NCI-H69 (cell line): Measurements from ENCODE around the gene NEIL1.

Experiments used
- DNase-seq: peaks from one replicate; lab custom pipeline; 2025; lab: John Stamatoyannopoulos, UW

NEIL1 gene

DNA sequence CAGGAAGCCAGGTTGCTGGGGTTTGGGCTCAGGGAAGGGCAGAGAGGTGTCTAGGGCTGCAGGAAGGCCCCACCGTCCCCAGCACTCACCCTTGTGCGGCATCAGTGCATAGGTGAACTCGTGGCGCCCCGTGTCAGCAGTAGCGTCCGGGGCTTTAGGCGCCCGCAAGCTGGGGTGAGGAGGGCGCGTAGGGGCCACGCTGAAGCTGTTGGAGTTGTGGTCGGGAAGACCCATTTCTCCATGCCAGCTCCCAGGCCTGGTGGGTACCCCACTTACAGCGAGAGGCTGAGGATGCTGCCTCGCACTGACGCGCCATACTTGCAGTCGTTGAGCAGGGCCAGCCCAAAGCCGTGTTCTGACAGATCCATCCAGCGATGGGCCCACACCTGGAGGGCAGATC, 9.7 kb downstream of the NEIL1 start:
- no peak for DNase-seq

DNA sequence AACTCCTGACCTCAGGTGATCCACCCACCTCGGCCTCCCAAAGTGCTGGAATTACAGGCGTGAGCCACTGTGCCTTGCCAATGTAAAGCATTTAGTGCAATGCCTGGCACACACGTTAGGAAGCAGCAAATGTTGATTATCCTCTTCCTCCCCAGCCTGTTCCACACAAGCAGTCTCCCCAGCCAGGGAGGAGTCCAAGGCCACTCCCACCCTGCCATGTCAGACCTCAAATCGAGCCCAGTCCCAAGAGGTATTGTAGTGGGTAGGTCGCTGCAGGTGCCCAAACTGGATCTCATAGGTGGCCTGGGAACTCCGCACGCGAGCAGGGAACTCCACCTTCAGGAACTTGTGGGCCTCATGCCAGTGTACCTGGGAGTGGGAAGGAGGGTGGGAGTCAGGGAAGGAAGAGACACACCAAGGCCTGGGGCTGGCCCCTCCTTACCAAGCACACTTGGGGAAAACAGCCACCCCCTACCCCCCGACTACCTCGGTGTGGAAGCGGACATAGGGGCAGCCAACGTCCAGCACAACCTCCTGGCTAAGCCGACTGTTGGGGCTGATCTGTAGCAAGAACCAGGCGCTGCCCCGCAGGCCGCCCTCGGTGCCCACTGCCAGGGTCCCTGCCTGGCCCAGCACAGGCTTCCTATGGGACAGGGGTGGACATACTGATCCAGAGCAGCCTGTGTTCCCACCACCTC, 11.3 kb downstream of the NEIL1 start:
- DNase-seq = no peak

DNA sequence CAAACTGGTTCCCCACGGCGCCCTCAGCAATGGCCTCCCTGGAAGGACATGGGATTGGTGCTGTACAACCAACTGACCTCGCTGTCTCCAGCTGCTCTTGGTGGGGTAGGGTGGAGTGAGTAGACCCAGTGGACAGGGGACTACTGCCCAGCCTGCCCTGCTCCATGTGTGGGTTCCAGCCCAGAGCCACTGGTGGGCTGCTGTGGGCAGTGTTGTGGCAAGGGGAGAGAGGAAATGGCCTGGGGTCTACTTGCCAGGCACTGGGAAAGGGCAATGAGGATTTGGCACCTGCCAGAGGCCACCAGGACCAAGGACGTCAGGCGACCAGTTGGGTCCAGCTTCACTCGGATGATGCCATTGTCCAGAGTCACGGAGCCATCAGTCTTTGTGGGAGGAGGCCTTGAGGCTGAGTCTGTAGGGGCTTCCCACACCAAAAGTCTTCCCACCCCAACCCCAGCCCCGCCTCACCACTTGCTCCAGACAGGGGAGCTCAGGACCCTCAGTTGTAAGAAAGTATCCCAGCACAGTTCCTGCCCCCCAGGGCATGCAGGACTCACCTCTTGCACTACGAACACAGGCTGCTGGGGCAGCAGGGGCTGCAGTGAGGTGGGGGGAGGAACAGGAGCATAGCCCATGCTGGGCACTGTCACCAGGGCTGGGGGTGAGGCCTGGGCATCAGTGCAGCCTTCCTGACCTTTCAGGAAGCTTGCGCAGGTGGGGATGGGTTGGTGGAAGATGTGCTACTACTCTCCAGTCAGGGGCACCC, 12.1 kb downstream of the NEIL1 start:
- no peak for DNase-seq

DNA sequence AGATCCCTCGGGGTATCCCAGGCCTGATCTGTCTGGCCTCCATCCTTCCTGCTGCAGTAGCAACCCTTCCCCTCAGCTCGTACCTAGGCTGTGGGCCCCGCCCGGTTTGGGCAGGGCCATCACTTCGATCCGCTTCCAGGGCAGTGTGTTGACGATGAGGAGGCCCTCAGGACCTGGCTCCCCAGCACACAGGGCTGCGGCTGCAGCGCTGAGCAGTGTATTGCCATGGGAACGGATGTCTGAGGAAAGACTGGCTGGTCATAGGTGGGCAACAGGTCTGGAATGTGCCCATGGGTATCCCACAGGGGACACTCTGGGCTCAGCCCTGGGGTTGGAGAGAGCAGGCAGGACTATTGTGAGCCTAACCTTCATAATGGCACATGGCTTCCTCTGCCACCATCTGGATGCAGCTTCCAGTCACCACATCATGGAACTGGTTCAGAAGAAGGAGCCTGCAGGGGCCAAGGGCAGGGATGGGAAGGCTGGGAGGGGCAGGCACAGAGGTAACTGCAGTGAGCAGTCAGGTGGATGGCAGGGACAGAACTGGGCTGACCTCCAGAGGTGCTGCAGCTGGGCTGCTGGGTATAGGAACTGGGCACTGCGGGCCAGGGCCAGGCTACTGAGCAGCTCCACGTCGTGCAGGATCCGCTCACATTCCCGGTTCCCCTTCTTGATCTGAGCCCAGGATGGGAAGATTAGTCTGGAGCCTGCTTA, 12.9 kb downstream of the NEIL1 start:
- DNase-seq = no peak

DNA sequence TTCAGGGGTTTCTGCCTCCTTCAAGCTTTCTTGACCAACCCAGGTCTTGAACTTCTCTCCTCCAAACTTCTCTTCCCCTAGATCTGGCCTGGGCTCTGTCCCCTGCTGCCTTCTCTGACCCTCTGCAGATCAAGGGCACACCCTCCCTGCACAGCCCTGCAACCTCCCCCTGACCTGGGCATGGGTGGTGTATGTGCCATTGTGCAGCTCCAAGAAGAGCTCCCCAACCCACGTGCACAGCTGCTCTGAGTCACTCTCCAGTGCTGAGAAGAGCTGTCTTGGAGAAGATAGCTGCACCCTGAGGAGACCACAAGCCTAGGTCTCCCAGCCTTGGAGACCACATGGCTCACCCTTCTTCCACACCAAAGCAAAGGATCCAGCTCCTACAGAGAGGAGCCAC, 13.6 kb downstream of the NEIL1 start:
- DNase-seq = no peak

DNA sequence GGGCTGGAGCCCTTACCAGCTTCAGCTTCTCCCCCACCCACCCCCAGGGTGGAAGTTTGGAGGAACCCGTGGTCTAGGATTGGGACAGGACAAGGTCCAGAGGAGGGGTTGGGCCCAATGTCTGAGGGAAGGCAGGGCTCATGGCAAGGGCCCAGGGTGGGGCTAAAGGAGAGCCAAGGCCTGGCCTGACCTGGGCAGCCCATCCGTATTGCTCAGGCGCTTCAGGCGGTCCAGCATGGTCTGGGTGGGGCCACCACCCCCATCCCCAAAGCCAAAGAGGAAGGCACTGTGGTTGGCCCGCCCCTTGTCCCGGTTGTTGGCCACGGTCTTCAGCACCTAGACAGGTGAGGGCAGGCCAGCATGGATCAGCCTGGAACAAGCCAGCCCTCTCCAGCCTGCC, 14.0 kb downstream of the NEIL1 start:
- no peak for DNase-seq

DNA sequence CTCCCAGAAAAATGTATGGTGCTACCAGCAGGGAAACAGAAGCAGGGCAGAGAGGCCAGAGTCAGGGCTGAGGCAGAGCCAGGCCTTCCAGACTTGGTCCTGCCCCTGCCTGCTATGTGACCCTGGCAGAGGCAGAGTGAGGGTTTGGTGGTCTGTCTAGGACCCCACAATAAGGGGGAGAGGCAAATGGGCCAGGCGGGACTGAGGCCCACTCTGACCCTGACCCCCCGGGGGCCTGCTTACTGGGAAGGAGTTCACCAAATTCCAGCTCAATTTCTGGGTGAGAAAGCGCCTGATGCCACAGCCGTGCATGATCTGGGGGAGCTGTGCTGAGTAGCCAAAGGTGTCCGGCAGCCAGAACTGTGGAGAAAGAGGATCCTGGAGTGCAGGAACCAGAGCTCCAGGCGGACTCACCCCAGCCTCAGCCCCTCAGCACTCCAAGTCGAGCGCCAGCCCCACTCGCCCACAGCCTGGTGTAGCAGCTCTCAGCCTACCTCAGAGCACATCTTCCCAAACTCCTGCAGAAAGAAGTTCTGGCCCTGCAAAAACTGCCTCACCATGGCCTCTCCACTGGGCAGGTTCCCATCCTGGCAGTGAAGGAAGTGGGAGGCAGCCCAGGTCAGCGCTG, 14.6 kb downstream of the NEIL1 start:
- no peak for DNase-seq

DNA sequence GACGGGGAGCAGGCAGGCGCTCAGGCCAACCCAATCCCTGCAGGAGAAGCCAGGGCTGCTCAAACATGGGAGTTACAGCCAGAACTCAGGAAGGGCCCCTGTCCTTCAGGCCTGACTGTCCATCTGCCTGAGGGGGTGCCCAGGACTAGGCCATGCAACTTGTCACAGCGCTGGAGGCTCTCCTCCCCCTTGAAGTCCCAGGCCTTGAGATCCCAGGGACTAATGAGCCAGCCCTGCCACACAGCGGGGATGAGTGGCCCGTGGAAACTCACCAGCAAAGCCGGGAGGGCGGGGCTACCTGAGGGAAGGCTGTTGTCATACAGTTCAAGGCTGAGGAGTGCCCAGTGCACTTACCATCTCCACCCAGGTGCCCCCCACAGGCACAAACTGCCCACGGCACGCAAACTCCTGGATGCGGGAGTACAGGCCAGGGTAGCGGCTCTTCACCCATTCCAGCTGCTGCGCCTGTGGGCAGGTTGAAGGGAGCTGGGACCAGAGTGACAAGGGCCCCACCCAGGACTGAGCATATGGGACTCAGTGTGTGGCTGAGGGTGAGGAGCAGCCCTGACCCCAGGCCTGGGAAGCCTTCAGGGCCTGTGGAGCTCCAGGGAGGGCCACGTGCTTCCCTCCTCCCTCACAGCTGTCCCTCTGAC, 15.3 kb downstream of the NEIL1 start:
- no peak for DNase-seq

DNA sequence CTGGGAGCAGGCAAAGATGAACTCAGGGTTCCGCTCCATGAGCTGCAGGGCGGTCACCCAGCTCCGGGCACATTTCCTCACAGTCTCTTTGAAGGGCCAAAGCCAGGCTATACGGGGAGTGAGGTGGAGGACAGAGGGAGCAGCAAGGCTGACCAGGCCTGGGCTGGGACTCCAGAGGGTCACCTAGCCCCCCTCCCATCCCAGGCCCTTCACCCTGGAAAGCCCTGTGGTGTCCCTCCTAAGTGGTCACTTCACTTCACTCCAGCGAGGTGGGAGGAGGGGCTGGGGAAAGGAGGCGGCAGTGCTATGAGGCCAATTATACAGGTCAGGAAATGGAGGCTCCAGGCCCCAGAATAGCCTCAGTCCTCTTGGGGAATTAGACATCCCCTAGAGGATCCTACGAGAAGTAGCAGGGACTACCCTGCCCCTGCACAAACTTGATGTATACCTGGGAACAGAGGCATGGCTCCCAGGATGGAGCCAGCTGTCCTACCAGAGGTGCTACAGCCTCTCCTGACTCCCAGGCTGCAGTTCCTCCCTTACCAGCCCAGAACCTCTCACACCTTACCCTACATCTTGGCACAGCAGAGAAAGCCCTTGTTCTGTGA, 15.9 kb downstream of the NEIL1 start:
- no peak for DNase-seq

DNA sequence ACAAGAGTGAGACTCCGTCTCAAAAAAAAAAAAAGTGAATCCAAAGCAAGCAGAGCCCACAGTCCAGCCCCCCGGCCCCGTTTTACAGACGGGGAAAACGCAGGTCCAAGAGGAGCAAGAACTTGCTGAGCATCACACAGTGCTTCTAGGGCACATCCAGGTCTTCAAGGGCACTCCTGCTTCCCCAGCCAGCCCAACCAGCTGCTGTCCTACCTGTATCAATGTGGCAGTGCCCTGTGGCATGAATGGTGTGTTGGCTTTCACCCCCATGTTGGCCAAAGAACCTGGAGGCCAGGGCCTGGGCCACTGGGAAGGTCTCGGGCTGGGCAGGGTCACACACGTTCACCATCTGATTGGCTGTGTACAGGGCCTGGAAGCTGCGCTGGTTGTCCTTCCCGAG, 16.9 kb downstream of the NEIL1 start:
- no peak for DNase-seq

DNA sequence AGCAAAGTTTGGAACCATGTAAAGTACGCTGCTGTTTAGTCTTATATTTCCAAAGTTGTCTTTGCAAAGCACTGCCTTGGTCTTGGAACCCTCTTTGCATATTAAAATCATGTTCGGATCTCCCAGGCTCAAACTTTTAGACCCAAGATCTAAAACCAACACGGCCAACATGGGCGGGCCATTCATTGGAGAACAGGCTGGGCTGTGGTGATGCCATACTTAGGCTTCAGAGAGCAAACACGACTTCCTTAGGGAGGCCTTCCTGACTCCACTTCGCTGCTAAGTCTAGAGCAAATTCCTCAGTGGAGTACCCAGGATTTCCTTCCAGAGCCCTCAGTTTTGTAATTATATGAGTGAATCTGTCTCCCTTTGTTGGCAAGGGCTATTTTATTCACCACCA, 18.0 kb downstream of the NEIL1 start:
- DNase-seq = no peak

DNA sequence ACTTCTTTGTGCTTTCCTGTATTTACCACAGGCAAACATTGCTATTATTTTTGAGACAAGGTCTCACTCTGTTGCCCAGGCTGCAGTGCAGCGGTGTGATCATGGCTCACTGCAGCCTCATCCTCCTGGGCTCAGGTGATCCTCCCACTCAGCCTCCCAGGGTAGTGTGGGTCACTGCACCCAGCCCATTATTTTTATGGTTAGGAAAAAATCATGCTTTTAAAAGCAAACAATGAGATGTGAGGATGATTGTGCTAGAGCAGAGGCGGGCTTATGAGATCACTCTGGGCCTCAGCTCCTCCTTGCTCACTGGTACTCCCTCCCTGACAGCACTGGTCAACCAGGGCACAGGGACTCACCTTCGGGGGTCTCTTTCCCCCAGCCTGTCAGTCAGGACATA, 19.3 kb downstream of the NEIL1 start:
- DNase-seq = no peak

DNA sequence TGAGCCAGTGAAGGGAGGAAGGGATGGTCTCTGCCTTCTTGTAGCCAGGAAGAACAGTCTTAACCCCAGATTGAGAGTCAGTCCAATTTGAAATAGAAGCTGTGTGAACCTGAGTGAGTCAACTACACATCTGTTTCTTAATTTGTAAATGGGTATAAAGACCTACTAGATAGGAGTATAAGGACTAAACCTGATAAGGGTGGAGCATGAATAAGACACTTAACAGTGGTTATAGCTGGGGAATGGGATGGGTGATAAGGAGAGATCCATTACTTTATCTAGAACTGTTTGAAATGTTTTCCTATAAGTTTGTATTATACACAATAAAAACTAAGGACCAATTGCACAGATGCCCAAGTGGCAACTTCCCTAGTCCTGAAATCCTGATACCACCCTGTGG, 20.2 kb downstream of the NEIL1 start:
- no peak for DNase-seq

DNA sequence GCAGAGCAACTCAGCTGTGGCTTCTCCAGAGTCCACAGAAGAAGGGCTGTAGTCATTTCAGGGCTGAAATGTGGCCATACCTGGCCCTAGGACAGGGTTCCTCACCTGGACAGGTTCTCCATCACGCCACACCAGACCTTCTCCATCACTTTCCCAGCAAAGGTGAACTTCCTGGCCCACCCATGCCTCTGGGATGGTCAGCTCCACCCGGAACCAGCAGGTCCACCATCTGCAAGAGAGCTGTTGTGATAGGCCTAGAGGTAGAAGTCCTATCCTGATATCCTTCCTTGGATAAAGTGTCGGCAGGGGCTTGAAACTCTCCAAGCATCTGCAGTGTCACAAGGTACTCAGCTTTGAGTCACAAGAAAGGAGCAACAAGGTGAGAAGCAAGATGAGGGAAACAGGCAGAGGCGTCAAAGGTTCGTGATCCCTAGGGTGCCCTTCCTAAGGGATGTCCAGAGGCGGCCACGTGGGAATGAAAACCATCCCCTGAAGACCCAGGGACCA, 20.6 kb downstream of the NEIL1 start:
- DNase-seq = no peak

DNA sequence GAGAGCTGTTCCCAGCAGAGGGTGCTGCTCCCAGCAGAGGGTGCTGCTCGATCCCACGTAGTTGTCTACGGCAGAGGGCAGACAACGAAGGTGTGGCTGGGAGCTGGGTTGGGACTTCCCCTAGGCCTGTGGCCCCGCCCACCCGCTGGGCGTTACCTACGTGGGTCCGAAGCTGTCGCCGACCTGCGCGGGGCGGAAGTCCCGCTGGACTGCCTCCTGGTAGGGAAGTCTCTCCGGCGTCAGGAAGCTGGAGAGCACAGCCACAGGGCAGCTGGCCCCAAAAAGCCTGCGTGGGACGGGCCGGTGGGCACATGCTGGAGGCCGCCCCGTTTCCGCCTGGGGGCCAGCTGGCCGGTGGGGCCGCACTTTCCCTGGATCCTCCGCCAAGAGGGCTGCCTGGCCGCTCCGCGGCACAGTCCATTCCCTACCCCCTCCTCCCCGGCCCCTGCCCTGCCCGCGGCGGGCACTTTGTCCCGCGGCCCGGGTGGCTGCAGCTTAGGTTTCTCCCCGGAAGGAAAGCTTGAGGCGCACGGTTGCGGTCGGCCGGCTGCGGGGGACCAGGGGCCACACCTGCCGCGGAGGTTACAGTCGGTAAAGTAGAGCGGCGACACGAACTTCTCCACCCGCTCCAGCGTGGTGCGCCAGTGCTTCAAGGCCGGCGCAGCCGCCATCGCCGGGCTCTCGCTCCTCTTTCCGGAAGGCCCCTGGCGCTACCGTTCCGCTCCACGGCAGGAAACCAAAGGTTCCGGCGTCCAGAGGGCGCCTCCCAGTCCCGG, 21.3 kb downstream of the NEIL1 start, which contains the start of gene MAN2C1:
MAN2C1 (minus strand) TSS at position 695 of the 776 bp plus-strand sequence; CDS start at position 671, 24 bp downstream.
- peak; percentile 96 for DNase-seq

DNA sequence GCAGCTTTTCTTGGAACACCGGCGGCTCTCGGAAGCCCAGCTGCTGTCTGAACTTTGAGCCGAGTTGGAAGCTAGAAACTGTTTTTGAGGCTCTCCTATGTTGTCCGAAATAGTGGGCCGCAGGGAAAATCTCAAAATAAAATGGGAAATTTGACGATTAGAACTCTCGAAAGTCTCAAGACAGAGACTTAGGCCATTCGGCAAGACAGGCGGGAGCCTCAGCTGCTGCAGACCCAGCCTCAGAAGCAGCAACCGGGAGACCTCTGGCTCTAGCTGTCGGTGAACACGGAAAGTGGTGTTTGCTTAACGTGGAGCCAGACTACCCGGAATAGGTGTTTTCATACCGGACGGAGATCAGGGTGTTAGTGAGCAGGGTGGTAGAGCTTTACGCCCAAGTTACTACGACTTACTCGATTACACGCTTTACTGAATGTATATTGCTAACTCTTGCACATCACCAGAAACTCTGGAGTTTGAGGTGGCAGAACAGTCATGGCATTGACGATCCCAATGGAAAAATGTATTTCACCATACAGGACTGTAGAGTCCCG, 21.9 kb downstream of the NEIL1 start:
- no peak for DNase-seq

DNA sequence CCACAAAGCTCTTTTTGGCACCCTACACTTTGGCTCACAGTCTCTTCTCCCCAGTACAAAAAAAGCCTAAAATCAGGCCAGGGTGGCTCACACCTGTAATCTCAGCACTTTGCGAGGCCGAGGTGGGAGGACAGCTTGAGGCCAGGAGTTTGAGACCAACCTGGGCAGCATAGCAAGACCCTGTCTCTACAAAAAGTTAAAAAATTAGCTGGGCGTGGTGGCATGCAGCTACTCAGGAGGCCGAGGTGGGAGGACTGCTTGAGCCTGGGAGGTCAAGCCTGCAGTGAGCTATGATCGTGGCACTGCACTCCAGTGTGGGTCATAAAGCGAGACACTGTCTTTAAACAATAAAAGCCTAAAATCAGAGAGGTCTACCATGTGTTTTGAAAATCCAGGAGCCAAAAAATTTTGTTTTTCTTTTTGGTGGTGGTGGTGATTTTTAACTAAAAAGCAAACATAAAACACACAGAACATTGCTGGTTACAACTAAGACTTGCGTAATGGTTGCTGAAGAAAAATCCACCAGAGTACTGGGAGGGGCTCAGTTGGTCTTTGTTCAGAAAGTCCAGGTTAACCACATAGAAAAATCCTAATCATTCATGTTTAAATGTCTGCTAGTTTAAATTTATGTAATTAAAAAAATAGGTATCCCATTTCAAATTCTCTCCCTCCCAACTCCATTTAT, 23.2 kb downstream of the NEIL1 start:
- DNase-seq = no peak

DNA sequence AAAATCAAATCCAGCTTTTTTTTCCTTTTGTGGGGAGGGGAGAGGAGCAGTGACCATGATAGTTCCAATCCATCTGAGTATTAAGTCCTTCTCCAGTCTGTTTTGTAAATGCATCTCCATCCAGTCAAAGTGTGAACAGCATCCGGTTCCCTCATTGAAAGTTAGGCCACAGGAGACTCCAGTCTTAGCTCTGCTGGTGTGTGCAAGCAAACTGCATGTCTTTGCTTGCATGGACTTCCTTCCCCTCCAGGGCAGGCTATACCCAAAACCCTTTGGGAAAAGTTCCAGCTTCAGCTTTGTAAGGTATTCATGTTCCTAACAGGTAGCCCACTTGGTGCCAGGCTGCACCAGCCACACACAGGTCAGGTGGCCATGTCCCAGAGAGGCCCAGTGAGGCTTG, 24.6 kb downstream of the NEIL1 start:
- no peak for DNase-seq

DNA sequence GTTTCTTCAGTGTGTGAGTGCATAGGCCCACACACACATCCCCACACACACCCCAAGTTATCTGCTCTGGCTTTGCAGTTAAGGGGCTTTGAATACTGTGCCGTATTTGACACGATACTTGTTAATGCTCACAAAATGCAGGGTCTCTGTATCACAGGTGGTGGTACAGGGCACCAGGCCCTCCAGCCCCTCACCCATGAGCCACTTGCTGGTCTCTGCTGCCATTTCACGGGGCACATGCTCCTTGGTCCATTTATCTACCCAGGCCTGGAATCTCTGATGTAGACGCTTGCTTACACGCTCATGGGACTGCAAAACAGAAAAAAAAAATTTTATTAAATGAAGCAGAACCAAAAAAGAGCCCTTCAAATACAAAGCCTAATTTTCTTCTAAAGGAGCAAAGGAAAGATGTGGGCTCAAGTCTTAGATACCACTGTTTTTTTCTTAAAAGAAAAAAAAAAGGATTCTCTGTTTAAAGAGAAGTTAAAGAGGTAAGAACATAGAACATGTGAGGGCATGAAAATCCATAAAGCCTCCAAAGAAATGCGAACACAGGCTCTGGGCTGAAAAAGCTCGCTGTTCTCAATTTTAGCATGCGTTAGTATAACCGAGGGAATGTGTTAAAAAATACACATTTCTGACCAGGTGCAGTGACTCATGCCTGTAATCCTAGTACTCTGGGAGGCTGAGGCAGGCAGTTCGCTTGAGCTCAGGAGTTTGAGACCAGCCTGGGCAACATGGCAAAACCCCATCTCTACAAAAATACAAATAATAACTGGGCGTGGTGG, 25.3 kb downstream of the NEIL1 start:
- DNase-seq = no peak
